ENCODE results near the gene NCOR2.

Gene NCOR2

DNA sequence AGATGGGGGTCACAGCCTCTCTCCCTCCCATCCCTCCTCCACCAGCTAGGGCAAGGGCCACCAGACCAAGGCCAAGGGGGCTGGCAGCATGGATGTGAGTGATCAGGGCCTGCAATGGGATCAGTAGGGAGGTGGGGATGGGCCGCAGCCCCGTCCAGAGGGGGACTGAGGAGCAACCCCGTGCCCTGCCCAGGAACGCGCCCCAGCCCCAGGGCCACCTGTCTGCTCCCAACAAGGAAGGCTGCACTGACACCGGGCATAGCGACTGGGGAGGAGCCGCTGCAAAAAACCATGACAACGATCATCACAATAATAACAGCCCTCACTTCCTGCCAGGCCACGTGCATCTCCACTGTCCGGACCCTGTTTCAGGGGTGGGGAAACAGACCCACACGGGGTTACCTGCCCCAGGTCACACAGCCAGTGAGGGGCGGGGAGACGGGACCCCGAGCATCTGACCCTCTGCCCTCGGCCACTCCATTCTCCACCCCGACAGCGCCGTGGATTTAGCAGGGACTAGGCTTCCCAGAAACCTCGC is 24.3 kb downstream of the NCOR2 start:
- no peak for DNase-seq (ENCODE audit: low read depth)

DNA sequence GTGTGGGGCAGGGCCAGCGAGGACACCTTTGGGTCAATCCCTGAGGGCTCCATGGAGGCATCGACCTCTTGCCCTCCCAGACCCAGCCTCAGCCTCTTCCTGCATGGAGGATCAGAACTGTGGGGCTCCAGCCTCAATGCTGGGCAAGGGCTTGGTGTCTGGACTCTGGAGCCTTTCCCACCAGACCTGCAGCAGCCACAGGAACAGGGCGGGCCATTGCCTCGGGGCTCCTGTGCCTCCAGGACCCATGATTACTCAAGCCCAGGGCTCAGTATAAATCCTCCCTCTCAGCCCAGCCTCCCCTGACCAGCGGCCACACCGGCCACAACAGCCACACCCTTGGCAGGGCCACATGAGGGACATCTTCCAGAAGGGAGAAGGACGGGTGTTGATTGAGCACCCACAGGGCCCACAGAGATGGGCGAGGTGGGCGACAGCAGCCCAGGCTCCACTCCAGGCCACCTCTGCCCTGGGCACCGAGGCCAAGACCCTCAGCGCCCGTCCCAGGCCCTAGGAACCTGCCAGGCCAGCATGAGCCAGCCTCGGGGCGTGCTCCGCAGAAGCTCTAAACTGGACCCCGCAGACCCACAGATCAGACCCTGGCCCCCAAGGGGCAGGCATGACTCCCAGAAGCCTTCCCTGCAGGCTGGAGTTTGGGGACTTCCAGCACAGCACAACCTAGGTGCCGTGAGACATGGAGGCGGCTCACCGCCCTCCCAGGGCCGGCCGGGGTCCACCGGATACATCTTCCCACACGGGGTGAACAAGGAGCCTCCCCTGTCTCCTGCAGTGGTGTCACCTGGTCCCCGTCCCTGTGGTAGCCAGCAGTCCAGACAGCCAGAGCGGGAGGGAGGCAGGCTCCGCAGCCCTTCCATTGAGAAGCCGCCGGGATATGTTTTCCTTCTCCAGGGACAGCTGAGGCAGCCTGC is 25.1 kb downstream of the NCOR2 start:
- no peak for DNase-seq (ENCODE audit: low read depth)

DNA sequence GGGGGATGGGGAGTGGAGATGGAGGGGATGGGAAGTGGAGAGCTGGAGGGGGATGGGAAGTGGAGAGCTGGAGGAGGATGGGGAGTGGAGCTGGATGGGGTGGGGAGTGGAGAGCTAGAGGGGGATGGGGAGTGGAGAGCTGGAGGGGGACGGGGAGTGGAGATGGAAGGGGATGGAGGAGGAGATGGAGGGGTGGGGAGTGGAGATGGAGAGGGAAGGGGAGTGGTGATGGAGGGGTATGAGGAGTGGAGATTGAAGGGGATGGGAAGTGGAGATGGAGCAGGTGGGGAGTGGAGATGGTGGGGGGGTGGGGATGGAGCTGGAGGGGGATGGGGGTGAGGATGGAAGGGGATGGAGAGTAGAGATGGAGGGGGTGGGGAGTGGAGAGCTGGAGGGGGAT is 26.1 kb downstream of the NCOR2 start:
- DNase-seq (ENCODE audit: low read depth): no peak

DNA sequence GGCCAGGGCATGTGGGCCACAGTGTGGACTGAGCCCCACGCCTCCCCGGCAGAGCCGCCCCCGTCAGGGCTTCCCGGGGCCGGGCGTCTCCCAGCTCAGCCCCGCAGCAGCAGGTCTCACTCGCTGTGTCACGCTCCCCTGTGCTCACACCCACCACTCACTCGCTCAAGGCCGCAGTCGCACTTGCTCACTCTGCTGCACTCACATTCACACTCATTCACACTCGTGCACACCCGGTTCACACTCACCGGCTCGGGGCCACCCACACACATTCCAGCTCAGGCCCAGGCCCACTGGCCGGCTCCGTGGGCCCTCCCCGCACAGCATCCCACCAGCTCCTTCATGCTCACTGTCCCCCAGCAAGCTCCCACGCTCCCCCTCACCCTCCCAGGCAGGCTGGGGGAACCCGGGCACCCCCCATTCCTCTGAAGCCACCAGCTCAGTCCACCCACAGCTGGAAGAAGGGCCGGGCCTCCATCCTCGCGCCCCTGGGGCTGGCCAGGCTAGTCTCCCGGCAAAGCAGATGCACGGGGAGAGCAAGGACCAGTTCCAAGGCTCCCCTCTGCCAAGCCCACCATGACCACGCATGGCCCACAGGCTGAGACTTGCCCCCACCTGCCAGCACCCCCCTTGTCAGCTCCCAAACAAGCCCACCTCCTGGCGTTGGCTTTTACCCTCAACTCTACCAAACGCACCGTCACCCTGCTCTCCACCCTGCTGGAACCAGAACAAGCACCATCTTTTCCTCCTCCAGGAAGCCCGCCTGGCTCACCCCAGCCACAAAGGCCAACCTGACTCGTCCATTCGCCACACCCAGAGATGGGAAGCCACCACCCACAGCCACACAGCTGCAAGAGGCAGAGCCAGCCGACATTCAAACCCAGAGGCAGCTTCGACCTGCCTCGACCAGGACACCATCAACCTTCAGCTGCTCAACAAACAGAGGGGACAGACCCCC is 28.0 kb downstream of the NCOR2 start:
- DNase-seq (ENCODE audit: low read depth): no peak

DNA sequence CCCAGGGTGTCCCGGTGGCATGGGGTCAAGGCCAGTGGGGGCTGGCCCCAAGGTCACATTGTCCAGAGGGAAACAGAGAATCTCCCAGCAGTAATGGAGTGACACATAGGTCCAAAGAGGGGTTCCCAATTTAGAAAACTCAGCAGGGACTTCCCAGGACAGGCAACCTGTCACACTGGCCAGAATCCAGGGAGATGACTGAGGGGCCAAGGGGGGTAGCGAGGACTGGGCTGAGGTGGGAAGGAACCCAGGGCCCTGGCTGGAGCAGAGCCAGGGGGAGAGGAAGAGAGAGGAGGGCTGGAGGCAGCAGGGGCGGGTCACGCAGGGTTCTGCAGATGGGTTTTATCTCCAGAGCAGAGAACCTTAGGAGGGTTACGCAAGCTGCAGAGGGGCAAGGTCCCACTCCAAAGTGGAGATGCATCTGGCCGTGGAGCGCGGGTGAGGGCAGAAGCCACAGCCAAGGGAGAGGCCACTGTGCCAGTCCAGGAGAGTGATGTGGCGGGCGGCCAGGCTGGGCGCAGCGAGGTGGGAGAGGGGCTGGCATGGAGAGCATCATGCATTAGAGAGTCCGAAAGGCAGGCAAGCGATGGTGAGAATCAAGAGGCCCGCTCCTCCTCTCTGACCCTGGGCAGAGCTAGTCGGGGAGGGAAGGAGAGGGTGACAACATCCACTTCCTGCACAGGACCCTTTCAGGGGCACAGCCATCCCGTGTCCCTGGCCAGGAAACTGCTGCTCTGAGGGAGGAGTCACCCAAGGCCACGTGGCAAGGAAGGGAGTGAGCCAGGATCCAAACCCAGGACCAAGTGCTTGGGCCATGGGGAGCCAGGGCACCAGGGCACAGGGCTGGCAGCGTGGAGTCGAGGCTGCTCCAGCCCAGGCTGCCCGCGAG is 29.0 kb downstream of the NCOR2 start:
- no peak for DNase-seq (ENCODE audit: low read depth)

DNA sequence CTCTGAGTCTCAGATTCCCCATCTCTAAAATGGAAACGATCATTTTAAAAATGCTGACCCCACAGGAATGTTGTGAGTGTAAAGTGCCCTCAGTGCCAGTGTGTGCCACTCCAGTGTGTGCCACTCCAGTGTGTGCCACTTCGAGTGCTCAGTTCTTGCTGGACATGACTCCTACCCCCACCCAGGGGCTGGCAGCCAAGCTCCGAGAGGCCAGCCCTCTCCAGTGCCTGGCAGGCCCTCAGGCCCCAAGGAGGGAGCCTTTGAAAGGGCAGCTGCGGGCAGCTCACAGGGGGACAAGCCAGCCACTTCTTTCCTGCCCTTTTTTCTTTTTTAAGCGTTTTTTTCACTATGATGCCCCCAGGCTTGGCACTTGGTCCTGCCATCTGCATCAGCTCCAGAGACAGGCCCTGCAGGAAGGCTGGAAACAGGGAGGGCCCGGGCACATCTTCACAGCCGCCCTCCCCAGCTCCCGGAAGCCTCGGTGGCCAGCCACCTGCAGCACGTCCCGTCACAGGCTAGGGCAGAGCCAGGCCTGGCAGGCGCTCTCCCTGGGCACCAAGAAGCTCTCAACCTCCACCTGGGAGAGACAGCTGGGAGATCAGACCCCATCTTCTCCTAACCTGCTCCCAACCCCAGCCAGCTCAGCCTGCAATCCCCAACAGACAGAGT is 29.8 kb downstream of the NCOR2 start:
- DNase-seq (ENCODE audit: low read depth): no peak

DNA sequence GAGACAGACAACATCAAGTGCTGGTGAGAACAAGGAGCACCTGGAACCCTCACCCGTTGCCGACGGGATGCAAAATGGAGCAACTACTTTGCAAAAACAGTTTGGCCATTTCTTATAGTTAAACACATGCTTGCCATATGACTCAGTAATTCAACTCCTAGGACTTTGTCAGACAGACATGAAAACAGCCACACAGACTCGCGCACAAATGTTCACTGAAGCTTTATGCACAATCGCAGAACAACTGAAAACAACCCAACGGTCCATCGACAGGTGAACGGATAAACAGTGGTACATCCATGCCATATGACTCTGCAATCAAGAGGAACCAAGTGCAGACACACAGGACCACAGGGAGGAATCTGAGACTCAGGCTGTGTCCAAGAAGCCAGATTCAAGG is 30.8 kb downstream of the NCOR2 start:
- no peak for DNase-seq (ENCODE audit: low read depth)

DNA sequence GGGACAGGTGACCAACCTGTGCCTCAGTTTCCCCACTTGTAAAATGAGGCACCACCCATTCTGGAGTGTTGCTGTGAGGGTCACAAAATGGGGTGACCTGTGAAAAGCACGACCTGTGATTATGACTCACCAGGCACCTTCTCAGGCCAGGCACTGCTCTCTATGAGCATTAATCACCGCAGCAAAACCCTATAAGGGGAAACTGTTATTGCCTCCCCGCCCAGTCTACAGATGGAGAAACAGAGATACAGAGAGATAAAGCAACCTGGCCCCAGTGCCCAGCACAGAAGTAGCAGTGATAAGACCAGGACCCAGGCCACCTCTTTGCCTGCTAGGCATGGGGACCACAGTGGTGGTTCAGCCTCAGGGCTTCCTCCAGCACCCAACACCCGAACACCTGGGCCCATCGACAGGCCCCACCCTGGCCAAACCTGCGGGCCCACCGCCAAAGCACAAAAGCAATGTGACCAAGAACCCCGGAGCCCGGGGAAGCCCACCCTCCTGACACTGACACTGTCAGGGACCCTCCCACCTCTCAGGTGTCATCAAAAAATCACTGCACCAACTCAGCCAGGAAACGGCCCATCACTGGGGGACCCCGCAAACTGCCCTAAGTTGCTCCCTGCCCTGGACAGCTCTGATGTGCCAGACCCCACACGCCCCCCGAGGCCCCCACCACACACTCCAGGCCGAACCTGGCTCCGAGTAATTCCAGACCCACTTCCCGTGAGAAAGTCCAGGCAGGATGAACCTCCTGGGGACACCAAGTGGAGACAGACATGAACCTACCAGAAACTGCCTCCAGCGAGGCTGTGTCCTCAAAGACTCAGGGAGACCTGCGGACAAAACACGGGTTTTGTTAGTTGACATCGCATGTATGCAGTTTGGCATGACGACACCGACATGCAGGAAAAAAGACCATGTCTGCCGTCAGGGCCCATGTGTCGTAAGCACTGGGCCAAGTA is 32.4 kb downstream of the NCOR2 start:
- no peak for DNase-seq (ENCODE audit: low read depth)

DNA sequence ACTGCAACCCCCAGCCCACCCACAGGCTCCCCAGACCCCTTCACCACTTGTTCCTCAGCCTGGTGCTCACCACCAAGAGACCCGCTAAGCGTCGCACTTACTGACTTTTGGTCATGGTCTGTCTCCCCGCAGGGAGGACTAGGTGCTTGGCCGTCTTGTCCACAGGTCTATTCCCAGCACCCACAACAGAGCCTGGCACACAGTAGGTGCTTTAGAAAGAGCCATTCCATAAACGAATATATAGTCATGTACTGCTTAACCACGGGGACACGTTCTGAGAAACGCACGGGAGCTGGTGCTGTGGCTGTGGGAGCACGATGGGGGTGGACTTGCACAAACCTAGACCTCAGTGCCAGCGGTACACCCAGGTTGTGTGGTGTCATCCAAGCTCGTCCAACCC is 34.0 kb downstream of the NCOR2 start:
- no peak for DNase-seq (ENCODE audit: low read depth)

DNA sequence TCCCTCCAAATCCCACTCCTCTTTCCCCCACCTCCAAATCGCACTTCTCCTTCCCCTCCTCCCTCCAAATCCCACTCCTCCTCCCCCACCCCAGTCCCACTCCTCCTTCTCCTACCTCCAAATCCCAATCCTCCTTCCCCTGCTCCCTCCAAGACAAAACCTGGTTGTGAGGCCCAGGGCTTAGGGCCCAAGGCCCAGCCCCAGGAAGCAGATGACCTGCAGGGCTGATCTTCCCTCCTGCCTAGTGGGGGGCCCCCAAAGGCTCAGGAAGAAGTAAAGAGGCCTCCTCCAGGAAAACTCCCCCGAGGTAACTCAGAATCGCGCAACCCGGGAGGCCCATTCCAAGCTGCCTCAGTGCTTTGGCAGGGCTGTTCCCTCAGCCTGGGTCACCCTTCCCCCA is 34.4 kb downstream of the NCOR2 start:
- no peak for DNase-seq (ENCODE audit: low read depth)

DNA sequence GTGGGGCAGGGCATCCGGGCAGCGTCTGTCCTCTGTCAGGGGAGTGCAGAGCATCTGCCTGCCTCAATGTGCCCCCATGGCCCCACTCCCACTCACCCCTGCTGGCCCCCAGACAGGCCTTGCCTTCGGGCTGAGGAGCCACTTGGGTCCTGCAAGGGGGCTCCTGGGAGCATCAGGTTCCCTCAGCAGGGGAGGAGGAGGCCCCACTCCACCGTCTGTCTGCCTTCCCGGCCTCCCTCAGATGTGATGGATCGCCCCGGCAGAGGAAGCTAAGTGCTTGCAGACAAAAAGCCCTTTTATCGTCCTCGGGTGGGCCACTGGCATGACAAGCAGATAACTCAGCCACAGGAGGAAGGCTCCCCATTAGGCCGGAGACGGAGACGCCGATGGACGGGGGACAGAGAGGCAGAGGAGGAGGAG is 35.1 kb downstream of the NCOR2 start:
- DNase-seq (ENCODE audit: low read depth): no peak

DNA sequence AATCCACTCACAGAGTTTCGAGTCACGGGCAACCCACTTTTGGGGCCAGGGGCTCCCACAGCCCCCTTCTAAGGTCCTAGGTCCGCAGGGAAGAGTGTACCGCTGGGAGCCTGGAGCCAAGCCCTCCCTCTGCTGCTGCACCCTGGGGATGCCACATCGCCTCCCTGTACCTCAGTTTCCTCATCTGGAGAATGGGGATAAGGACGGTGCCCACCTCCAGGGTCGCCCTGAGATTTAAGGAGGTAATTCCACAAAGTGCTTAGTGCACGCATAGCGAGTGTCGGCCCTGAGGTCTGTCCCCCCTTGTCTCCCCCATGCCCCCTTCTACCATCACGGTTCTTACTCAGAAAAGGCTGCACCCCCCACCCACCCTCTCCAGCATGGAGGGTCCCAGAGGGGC is 35.5 kb downstream of the NCOR2 start:
- DNase-seq (ENCODE audit: low read depth): no peak

DNA sequence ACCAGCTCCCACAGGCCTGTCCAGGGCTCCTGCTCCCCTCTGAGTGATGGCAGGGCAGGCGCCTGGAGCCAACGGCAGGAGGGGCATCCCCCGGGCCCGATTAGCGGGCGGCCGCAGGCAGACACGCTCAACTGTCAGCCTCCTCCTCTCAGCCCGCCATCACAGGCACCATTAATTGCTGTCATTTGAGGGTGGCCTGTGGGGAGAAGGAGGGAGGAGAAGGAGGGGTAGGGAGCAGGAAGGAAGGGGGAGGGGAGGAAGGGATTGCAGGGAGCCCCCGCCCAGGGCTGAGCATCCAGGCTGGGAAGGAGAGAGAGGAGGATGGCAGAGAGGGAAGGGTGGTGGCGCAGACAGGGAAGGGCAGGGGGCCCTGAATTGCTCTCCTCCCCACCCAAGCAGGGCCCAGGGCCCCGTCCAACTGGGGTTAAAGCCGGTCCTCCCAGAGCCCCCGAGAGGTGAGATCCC is 36.1 kb downstream of the NCOR2 start:
- no peak for DNase-seq (ENCODE audit: low read depth)

DNA sequence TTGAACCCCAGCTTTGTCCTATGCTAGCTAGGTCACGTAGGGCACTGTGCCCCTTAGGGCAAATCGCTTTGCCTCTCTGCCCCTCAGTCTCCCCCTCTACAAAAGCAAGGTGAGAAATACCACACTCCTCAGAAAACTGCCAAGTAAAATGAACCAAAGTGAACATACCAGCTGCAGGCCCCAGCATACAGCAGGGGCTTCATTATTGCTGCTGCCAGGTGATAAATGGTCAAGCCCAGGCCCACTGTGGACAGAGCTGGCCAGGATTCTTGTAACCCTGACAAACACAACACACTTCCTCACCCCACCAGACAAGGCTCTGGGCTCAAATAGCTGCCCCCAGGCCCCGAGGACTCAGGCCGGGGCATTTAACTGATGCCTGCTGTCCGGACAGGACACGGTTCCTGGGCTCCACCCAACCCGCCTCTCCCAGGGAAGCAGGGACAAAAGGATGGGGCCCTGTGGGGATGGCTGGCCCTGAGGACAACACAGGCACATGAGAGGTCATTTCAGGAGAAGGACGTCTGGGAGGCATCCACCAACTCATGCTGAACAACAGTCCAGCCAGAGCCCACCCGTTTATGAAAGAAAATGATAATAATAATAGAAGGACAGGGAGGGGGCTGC is 36.7 kb downstream of the NCOR2 start:
- DNase-seq (ENCODE audit: low read depth): no peak

DNA sequence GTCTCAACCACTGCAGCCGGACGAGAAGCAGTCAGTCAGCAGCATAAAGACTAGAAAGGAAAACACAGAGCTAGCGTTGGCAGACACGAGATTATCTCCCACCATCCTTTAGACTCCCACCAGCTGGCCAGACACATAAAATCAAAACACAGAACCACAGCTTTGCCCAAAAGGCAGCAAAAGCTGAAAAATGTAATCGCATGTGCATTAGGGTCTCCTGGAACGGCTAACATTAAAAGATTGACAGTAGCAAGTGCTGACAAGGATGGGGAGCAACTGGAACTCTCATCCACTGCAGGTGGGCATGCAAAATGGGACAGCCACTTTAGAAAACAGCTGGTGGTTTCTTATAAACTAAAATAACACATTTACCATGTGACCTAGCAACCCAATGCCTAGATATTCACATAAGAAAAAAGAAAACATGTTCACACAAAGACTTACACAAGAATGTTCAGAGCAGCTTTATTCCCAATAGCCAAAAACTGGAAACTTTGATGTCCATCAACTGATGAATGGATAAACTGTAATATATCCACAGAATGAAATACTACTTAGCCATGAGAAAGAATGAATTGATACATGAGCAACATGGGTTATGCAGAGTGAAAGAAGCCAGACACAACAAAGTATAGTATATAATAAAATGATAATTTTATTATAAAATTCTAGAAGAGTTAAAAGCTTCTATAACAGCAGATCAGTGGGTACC is 37.7 kb downstream of the NCOR2 start:
- DNase-seq (ENCODE audit: low read depth): no peak

DNA sequence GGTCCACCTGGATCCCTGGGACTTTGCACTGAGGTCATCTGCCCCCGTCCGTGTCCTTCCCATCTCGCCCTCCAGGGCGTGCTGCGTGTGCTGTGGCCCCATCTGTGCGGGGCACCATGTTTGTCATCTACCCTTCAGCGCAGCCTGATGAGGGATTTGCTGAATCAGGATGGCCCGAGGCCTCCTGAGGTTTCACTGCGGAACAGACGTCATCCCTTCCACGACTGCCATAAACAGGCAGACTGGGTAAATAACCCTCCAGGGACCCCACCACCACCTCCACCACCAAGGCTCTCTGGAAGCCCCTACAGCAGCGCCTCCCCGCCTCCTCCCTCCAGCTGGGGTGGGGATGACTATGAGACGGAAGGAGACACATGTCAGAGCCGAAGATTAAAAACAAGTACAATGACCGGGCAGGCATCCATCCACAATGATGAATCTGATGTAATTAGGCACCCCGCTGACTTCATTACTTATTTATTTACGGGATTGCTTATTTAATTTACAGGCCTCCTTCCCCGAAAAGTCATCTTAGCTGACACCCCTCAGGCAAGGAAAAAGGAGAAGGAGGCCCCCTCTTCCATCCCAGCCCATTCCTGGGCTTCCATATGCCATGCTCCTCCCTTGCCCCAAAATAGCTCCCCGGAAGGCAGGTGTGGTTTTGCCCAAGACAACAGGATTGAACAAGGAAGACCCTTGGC is 39.4 kb downstream of the NCOR2 start:
- DNase-seq (ENCODE audit: low read depth): no peak

DNA sequence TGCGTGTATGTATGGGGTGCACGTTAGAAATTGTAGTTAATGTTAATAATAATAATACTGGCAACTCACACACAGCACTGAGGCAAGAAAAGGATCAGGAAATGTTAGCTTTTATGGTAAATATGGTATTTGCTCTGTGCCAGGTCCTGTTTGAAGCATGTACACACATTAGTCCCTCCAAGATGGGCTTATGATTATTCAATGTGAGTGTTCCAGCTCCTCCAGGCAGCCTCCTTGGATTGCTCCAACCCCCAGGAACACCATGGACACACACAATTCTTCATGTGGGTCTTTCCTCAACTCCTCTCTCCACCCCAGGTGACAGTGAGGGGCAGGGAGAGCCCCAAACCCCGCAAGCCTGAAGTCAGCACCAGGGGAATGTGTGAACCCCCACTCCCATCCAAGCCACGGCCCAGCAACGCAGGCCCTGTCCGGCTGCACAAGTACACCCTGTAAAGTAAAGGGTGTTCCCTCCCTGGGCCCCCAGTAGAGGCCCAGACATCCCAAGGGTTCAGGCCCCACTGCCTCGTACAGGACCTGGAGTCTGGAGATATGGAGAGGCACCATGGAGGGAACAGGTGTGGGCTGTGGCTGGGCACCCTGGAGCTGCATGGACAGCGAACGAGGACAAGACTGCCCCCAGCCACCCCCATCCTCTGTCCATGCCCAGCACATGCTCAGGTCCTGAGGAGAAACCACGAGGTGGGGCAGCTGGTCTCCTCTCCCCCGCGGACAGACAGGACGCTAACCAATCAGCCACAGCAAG is 41.3 kb downstream of the NCOR2 start:
- DNase-seq (ENCODE audit: low read depth): no peak
